SK-N-MC (cell line): ENCODE results near the gene BTBD3.

Experiments
- EZH2 ChIP-seq: fragments of 200-600 bp; sonication (generic); IDR thresholded peaks from one replicate; pipeline ENCODE4 v1.6.1; 2017; ENCODE audit warnings: antibody characterized with exemption
- FOXP2 ChIP-seq: optimal IDR thresholded peaks from 2 replicates; pipeline ENCODE3; 2011; ENCODE audit warnings: mild to moderate bottlenecking, moderate library complexity; ENCODE audit not compliant: insufficient read depth; ENCODE audit errors: extremely low read length, control extremely low read depth
- POLR2AphosphoS5 ChIP-seq: IDR thresholded peaks from 2 replicates; pipeline ENCODE4 v1.6.1; 2012; ENCODE audit warnings: mild to moderate bottlenecking, low read depth, low read length, borderline replicate concordance

DNA sequence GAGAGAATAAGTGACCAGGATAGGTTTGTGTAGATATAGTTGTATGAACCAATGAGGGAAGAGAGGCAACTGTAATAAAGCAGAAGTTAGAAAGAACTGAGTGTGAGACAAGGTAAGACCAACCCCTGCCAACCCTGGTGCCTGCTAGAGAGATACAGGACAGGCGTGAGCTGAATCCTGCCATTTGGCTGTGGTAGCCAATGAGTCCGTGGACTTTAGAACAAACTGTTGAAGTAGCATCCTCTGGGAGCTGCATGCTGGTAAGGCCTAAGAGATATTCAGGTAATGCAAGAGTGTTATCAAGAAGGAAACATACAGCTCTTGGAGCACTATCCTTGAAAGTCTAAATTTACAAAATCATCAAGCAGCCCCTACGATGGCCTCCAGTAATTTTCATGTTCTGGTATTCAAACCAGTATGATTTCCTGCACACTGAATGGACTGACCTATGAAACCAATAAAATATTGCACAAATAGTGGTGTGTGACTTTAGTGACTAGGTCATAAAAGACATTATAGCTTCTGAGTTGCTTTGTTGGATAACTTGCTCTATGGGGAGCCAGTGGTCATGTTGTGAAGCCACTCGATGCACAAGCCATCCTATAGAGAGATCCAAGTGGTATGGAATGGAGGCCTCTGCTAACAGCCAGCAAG is 24.0 kb downstream of the BTBD3 start:
- no peak for TF ChIP-seq POLR2AphosphoS5
- TF ChIP-seq EZH2: no peak
- no peak for TF ChIP-seq FOXP2
